HL-60 (cell line): ENCODE measurements around the gene GPR141.

Experiments used
- DNase-seq, 2 experiments: peaks; one replicate each; pipeline ENCODE4 v3.0.0-alpha.2; 2010 to 2020; ENCODE audit warnings: low read depth in 1 of 2, low spot score in 1 of 2
- H3K27ac ChIP-seq: fragments of 250-450 bp; sonication (Bioruptor Pico); replicated peaks from 2 replicates; pipeline ENCODE4 v1.5.1; 2020; ENCODE audit warnings: mild to moderate bottlenecking, moderate library complexity
- H3K27me3 ChIP-seq: fragments of 250-450 bp; sonication (Bioruptor Pico); 2 replicates; pipeline ENCODE4 v1.5.1; 2021; ENCODE audit warnings: mild to moderate bottlenecking, moderate library complexity; ENCODE audit not compliant: insufficient read depth, poor library complexity, severe bottlenecking
- H3K4me3 ChIP-seq: replicated peaks from 2 replicates; pipeline ENCODE4 v1.5.1; 2011; ENCODE audit warnings: mild to moderate bottlenecking, control low read depth, low read length; ENCODE audit not compliant: insufficient read depth
- GABPA ChIP-seq: IDR thresholded peaks from 2 replicates; pipeline ENCODE4 v1.6.1; 2012; ENCODE audit warnings: low read depth
- POLR2AphosphoS5 ChIP-seq: IDR thresholded peaks from 2 replicates; pipeline ENCODE4 v1.6.1; 2012; ENCODE audit warnings: low read depth
- SPI1 ChIP-seq: IDR thresholded peaks from 2 replicates; pipeline ENCODE4 v1.6.1; 2012; ENCODE audit warnings: low read depth, mild to moderate bottlenecking, borderline replicate concordance
- TF ChIP-seq, protein P1 (sequence below): IDR thresholded peaks from 2 replicates; pipeline ENCODE4 v1.6.1; 2012; ENCODE audit warnings: low read depth; ENCODE audit not compliant: insufficient replicate concordance
- TF ChIP-seq, protein P2 (sequence below): IDR thresholded peaks from one replicate; pipeline ENCODE4 v1.5.1; 2011; ENCODE audit warnings: low read length, control low read depth, inconsistent platforms; ENCODE audit not compliant: insufficient read depth

The GPR141 gene

DNA sequence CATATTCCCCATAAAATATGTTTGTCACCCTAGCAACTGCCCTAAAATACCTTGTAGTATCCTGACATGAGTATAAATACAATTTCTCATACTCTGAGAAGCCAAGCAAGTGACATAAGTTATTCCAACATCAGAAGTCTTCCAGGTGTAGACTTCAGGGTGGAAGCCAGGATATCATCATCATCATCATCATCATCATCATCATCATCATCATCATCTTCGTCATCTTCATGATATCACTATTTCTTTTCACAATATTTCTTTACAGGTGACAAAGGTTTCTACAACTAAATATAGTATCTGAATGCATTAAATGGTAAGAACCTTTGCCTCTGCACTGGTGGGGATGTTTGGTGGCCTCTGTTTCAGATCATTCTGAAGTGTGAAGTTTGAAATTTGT is 10.0 kb upstream of the GPR141 start:
- H3K4me3 ChIP-seq = no peak overlapping the region
- DNase-seq = no peak
- TF ChIP-seq, protein P1, sequence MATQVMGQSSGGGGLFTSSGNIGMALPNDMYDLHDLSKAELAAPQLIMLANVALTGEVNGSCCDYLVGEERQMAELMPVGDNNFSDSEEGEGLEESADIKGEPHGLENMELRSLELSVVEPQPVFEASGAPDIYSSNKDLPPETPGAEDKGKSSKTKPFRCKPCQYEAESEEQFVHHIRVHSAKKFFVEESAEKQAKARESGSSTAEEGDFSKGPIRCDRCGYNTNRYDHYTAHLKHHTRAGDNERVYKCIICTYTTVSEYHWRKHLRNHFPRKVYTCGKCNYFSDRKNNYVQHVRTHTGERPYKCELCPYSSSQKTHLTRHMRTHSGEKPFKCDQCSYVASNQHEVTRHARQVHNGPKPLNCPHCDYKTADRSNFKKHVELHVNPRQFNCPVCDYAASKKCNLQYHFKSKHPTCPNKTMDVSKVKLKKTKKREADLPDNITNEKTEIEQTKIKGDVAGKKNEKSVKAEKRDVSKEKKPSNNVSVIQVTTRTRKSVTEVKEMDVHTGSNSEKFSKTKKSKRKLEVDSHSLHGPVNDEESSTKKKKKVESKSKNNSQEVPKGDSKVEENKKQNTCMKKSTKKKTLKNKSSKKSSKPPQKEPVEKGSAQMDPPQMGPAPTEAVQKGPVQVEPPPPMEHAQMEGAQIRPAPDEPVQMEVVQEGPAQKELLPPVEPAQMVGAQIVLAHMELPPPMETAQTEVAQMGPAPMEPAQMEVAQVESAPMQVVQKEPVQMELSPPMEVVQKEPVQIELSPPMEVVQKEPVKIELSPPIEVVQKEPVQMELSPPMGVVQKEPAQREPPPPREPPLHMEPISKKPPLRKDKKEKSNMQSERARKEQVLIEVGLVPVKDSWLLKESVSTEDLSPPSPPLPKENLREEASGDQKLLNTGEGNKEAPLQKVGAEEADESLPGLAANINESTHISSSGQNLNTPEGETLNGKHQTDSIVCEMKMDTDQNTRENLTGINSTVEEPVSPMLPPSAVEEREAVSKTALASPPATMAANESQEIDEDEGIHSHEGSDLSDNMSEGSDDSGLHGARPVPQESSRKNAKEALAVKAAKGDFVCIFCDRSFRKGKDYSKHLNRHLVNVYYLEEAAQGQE = no peak
- no peaks in the 10 kb centered on the region for H3K27me3 ChIP-seq
- peak overlapping the region; percentile 57; the same call in 1 of the 2 replicates for H3K27ac ChIP-seq

DNA sequence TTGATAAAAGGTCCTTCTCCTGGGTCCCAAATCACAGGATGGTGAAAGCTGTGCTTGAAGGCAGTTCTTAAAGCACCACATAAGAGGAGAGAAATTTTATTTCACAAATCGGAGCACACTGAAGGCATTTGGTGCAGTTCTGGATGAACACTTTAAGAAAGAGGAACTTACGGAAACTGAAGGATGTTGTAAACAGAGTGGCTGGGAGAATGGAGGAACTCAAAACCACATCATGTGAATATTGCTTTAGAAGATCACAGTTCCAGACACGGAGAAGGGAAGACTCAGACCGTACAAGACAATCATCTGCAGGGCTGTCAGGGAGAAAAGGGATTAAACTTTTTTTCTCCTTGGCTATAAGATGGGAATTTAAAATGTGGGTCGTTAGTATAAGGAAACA is 9.0 kb upstream of the GPR141 start:
- no peak for TF ChIP-seq GABPA
- TF ChIP-seq, protein P2, sequence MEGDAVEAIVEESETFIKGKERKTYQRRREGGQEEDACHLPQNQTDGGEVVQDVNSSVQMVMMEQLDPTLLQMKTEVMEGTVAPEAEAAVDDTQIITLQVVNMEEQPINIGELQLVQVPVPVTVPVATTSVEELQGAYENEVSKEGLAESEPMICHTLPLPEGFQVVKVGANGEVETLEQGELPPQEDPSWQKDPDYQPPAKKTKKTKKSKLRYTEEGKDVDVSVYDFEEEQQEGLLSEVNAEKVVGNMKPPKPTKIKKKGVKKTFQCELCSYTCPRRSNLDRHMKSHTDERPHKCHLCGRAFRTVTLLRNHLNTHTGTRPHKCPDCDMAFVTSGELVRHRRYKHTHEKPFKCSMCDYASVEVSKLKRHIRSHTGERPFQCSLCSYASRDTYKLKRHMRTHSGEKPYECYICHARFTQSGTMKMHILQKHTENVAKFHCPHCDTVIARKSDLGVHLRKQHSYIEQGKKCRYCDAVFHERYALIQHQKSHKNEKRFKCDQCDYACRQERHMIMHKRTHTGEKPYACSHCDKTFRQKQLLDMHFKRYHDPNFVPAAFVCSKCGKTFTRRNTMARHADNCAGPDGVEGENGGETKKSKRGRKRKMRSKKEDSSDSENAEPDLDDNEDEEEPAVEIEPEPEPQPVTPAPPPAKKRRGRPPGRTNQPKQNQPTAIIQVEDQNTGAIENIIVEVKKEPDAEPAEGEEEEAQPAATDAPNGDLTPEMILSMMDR = no peak
- TF ChIP-seq POLR2AphosphoS5 = peak; percentile 39; the same call in 1 of the 2 replicates
- TF ChIP-seq, protein P1 = no peak
- peak; percentile 77 for TF ChIP-seq SPI1

DNA sequence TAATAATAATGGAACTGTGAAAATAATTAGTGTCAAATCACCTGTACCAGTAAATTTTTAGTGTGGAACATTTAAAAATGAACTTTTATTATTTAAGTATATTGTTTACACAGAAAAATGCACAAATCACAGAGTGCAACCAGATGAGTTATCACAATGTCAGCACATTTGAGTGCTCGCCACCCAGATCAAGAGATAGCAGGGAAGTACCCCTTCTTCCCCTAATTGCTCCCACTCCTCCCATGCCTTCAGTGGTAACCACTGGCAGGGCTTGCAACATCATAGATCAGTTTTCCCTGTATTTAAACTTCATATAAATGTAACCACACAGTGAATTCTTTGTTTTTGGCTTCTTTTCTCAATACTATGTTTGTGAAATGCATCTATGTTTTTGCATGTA is 7.8 kb upstream of the GPR141 start:
- peak in 1 of 2 experiments; percentile 26 for DNase-seq
- no peak overlapping the region for H3K4me3 ChIP-seq
- no peak for TF ChIP-seq GABPA
- TF ChIP-seq, protein P2 = no peak
- TF ChIP-seq, protein P1 = no peak
- no peaks in the 10 kb centered on the region for H3K27me3 ChIP-seq
- peak overlapping the region; percentile 57; the same call in 1 of the 2 replicates for H3K27ac ChIP-seq

More for the DNA sequence above, 9.0 kb upstream of the GPR141 start:
- Histone ChIP-seq H3K27me3 (no peaks in the 10 kb centered on the region), H3K4me3 (no peak overlapping the region), H3K27ac (peak overlapping the region; percentile 57)
- DNase-seq = peak in 1 of 2 experiments; percentile 78

DNA sequence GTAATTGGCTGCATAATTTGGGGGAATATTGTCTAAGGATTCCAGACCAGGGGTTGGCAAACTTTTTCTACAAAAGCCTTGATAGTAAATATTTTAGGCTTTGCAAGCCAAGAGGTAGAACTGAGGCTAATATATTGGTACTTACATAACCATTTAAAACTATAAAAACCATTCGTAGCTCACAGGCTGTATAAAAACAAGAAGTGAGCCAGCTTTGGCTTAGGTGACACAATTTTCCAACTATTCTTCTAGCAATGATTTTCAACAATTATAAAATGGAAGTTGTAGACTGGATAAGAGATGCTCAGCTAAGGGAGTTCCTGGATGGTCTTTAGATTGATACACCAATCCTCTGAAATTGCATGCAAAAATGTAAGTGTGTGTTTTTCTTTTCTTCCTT is 1.4 kb downstream of the GPR141 start:
- H3K4me3 ChIP-seq = peak overlapping the region; percentile 56

More for the DNA sequence above, 1.4 kb downstream of the GPR141 start:
- peak overlapping the region; percentile 77 for H3K27ac ChIP-seq
- TF ChIP-seq, protein P2 = no peak
- TF ChIP-seq SPI1 = peak; percentile 66
- DNase-seq = no peak
- H3K27me3 ChIP-seq = no peaks in the 10 kb centered on the region
